Activated CD4-positive, alpha-beta T cell treated with anti-CD3 and anti-CD28 coated beads for 48 hours (primary cell): ENCODE measurements around the gene RPH3AL.
"Not testable (repeated sequence)": the region's sequence is repeated elsewhere in the genome, so short reads cannot be mapped to it uniquely, and the experiment has no call there.

Experiments
- DNase-seq: peaks from one replicate; pipeline ENCODE4 v3.0.0-alpha.2; 2020

The RPH3AL gene

DNA sequence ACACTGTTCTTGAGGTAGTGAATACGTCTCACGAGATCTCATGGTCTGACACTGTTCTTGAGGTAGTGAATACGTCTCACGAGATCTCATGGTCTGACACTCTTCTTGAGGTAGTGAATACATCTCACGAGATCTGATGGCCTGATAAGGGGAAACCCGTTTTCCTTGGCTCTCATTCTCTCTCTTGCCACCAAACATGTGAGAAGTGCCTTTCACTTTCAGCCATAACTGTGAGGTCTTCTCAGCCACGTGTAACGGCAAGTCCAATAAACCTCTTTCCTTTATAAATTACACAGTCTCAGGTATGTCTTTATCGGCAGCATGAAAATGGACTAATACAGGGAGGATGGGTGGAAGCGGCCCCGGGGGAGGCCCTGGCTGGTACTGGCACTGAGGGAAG is 184.0 kb downstream of the RPH3AL start:
- DNase-seq, result not testable (repeated sequence)

GRCh38 chr17:165939-166338 is 186.7 kb downstream of the RPH3AL start:
- DNase-seq, result no peak

- DNase-seq, result peak; percentile 32
Measured at GRCh38 chr17:164303-165235, 188.0 kb downstream of the RPH3AL start.

GRCh38 chr17:163514-164098 is 189.0 kb downstream of the RPH3AL start:
- DNase-seq, result no peak

DNA sequence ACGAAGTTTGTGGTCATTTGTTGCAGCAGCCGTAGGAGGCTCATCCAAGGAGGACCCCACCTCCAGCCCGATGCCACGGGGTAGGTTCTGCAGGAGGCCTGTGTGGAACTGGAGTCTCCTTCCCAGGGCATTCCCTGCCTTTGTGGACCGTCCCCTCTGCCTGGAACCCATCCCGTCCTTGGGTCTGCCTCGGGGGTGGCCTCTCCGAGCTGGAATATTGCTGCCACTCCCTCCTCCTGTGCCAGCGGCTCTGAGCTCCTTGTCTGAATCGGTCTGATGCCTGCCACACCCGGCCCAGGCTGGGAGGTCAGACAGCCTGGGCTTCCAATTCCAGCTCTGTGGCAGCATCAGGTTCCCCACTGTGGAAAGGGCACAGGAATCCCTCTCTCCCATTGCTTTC is 189.9 kb downstream of the RPH3AL start:
- DNase-seq, result no peak
